NCI-H2196 treated with DMSO at 0.1 percent for 48 hours (cell line): ENCODE results near the gene NEMP2.

Source experiments
- DNase-seq: peaks from one replicate; lab custom pipeline; 2025; ENCODE audit not compliant: unreplicated experiment; lab: John Stamatoyannopoulos, UW

The NEMP2 gene

GRCh38 chr2:190459881-190460280 lies 74.6 kb downstream of the NEMP2 start:
- DNase-seq = no peak

DNA sequence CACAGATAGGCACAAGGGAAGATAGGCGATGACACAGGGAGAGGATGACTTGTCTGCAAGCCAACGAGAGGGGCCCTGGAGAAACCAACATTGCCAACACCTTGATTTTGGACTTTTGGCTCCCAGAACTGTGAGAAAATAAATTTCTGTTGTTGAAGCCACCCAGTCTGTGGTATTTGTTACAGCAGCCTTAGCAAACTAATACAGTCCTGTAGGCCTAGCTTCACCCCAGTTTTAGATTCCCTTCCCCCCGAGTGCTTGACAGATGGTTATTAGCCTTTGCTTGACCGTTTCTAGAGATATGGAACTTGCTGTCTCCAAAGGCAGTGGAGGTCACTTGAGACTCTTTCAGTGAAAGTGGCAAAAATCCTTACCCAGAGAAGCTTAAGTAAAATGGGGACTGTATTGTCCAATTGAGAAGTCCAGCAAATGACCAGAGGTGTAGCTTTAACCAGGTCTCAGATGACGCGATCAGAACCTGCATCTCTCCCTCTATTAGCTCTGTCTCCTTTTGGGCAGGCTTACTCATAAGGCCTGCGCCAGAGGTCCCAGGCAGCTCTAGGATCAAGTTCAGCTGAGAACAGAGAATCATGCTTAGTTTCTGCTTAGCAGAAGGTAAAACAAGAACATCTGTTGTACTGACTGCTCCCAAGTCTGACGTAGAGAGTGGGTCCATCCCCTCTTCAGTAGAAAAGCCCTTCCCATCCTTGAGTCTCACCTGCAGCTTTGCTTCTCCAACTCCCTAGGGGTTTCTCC lies 76.0 kb downstream of the NEMP2 start:
- DNase-seq = no peak

- no peak for DNase-seq
Observed at GRCh38 chr2:190457256-190457655, 77.3 kb downstream of the NEMP2 start.

- DNase-seq = no peak
Observed at GRCh38 chr2:190456833-190457232, 77.7 kb downstream of the NEMP2 start.

DNA sequence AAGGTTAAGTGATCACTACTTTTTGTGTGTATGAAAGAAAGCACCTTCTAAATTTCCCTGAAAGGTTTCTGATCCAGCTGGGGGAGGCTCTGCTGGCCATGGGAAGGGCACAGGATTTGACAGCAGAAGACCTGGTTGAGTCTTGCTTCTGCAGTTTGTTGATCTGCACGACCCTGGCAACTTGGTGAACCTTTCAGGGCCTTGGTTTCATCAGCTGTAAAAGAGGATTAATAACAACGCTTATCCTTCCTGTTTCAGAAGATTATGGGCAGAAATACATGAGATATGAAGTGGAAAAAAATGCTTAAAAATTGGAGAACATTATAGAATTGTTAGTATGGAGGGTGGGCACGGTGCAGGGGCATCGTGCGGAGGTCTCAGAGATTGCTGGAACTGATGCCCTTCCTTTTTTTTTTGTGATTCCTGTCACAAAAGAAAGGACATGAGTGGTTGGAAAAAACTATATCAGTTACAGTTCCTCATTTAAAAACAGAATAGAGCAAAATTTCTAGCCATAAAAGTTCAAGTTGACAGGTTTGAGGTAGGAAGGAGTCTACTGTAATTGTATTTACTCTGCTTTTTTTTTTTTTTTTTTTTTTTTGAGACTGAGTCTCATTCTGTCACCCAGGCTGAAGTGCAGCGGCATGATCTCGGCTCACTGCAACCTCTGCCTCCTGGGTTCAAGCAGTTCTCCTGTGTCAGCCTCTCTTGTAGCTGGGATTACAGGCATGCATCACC lies 79.0 kb downstream of the NEMP2 start:
- DNase-seq = no peak

DNA sequence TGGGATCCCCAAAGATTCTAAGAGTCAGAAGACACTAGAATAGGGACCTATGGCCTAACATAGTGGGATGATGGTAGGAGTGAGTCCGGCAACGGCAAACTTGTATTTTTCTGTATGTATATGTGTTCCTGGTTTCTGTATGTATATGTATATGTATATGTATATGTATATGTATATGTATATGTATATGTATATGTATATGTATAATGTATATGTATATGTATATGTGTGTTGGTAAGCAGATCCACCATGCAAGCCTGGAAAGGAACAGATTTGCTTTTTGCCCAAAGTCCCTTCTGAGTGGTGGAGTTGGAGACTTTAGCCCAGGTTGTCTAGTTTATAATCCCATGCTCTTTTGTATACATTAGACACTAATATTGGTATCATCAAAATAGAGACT lies 79.7 kb downstream of the NEMP2 start:
- DNase-seq = no peak
